Fibroblast of lung (primary cell): ENCODE measurements around the gene PPARG. TPM values are rescaled to one million over a fixed set of nuclear protein-coding genes. Genes with fewer than 3 reads are reported as not detected.

Experiments
- DNase-seq, 2 donors: peaks; one replicate each; pipeline versions ENCODE4 v3.0.0 to v3.0.0-alpha.2; 2010; ENCODE audit warnings: low read depth in 2 of 2
- H2AFZ ChIP-seq: 2 replicates; pipeline ENCODE4 v1.5.1; 2012; ENCODE audit warnings: low read length, control low read depth, inconsistent platforms
- H3K27ac ChIP-seq: 2 replicates; pipeline ENCODE4 v1.5.1; 2011; ENCODE audit warnings: low read length, control low read depth; ENCODE audit not compliant: insufficient read depth
- H3K27me3 ChIP-seq: 2 replicates; pipeline ENCODE4 v1.5.1; 2011; ENCODE audit warnings: mild to moderate bottlenecking, low read length; ENCODE audit not compliant: control insufficient read depth, insufficient read depth
- H3K36me3 ChIP-seq: 2 replicates; pipeline ENCODE4 v1.5.1; 2011; ENCODE audit warnings: low read length; ENCODE audit not compliant: control insufficient read depth, insufficient read depth
- H3K4me1 ChIP-seq: 2 replicates; pipeline ENCODE4 v1.5.1; 2011; ENCODE audit warnings: low read length; ENCODE audit not compliant: control insufficient read depth, insufficient read depth; ENCODE audit errors: extremely low read depth
- H3K4me2 ChIP-seq: 2 replicates; pipeline ENCODE4 v1.5.1; 2011; ENCODE audit warnings: low read length, control low read depth; ENCODE audit not compliant: insufficient read depth; ENCODE audit errors: extremely low read depth
- H3K4me3 ChIP-seq, 4 experiments: fragments of 200-600 bp in 1 of 4; sonication (generic) in 1 of 4; replicated peaks in 1 of 4; 2 replicates each; pipeline ENCODE4 v1.5.1; 2011 to 2016; ENCODE audit warnings: low read length in 4 of 4, low read depth in 3 of 4, mild to moderate bottlenecking in 3 of 4, control low read depth in 2 of 4, inconsistent platforms in 1 of 4, mixed read lengths in 1 of 4; ENCODE audit not compliant: insufficient read depth in 1 of 4; ENCODE audit errors: control extremely low read depth in 1 of 4
- H3K79me2 ChIP-seq: 2 replicates; pipeline ENCODE4 v1.5.1; 2012; ENCODE audit warnings: mild to moderate bottlenecking, low read length, inconsistent platforms; ENCODE audit not compliant: control insufficient read depth, insufficient read depth
- H3K9ac ChIP-seq: 2 replicates; pipeline ENCODE4 v1.5.1; 2011; ENCODE audit warnings: mild to moderate bottlenecking, low read length, control low read depth; ENCODE audit not compliant: insufficient read depth
- H3K9me3 ChIP-seq: 2 replicates; pipeline ENCODE4 v1.5.1; 2012; ENCODE audit warnings: low read depth, low read length; ENCODE audit not compliant: control insufficient read depth, insufficient read depth
- H4K20me1 ChIP-seq: 2 replicates; pipeline ENCODE4 v1.5.1; 2011; ENCODE audit warnings: low read length; ENCODE audit not compliant: control insufficient read depth, insufficient read depth; ENCODE audit errors: extremely low read depth
- EZH2 ChIP-seq: IDR thresholded peaks from 2 replicates; pipeline ENCODE4 v1.5.1; 2012; ENCODE audit warnings: low read length, control low read depth, mild to moderate bottlenecking; ENCODE audit errors: missing control alignments
- polyA minus RNA-seq: library from RNA; depleted of rRNA, polyadenylated mRNA; stranded (reverse); fragments of >200 nt; gene quantifications from 2 replicates; pipeline ENCODE4 v1.2.3, GENCODE V29; 2011; ENCODE audit warnings: low replicate concordance
- polyA plus RNA-seq, 2 donors: library from polyadenylated mRNA; depleted of rRNA in 1 of 2; stranded (reverse) in 1 of 2; unstranded in 1 of 2; fragments of >200 nt; gene quantifications; 2 replicates each; pipeline ENCODE4 v1.2.1, GENCODE V29; 2011 to 2012; ENCODE audit warnings: missing spikeins in 1 of 2
- total RNA-seq: library from RNA; depleted of rRNA; stranded (reverse); fragments of >200 nt; gene quantifications from 2 replicates; pipeline ENCODE4 v1.2.1, GENCODE V29; 2014
- TF ChIP-seq, protein P1 (sequence below), 2 donors: IDR thresholded peaks in 1 of 2; conservative IDR thresholded peaks in 1 of 2; 1 replicate in 1 of 2; 2 replicates in 1 of 2; pipeline ENCODE4 v1.5.1; 2011 to 2012; ENCODE audit warnings: low read length in 2 of 2, control low read depth in 1 of 2, inconsistent platforms in 1 of 2, low read depth in 1 of 2, mild to moderate bottlenecking in 1 of 2

Gene PPARG
- total RNA-seq (14.9 and 42.8 TPM in 2 replicates), polyA plus RNA-seq (32.8 and 37.2 TPM in 2 replicates), polyA minus RNA-seq (8.7 and 24.8 TPM in 2 replicates)
- 25.0 and 25.7 TPM in 2 replicates for polyA plus RNA-seq (2012)

DNA sequence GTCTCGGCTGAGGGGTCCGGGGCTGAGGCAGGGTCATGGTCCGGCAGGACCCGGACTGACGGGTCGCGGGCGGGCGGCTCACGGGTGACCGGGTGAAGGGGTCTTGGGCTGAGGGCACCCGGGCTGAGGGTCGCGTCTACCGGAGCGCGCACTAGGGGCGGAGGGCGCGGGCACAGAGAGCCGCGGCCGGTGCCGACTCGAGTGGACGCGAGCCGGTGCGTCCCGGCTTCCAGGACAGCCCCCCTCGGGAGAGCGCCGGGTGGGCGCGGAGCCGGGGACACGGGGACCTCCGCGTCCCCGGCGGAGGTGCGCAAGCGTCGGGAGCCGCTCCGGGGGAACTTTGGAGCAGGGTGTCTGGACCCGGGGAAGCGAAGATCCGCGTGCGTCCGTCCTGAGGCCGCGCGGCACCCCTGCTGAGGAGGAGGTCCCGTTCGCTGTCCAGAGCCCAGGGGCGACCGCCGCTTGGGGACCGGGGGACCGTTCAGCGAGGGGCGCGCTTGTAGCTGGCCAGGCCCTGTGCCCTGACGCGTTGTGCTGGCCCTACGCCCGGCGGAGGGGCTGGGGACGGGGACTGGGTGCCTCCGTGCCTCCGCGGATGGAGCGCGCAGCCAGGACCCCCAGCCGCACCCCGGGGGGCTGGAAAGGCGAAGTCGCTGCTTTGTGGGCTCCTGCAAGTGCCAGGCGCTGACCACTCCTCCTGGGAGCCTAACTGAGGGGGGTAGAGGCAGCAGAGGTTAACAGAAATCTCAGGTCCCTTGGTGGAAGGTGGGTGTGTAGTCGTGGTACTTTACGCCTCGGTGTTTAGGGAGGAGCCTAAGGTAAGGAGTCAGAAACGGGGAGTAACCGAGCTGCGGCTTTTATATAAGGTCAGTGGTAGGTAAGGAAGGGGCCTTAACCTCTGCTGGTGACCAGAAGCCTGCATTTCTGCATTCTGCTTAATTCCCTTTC lies at the start of gene PPARG:
TSS of gene PPARG (plus strand) at position 889 of the 948 bp plus-strand sequence. CDS start 90,642 bp downstream, outside the sequence.
- DNase-seq = peak; percentile 24 to 66
- peak within 1 kb of the TSS; percentile 52 for H3K27ac ChIP-seq
- H3K9ac ChIP-seq = peak within 1 kb of the TSS; percentile 75
- no peaks in the 10 kb centered on the region for H3K27me3 ChIP-seq
- H3K36me3 ChIP-seq = no peaks in the 10 kb centered on the region
- H3K79me2 ChIP-seq = peaks cover 6% of the 10 kb centered on the region
- TF ChIP-seq, protein P1, sequence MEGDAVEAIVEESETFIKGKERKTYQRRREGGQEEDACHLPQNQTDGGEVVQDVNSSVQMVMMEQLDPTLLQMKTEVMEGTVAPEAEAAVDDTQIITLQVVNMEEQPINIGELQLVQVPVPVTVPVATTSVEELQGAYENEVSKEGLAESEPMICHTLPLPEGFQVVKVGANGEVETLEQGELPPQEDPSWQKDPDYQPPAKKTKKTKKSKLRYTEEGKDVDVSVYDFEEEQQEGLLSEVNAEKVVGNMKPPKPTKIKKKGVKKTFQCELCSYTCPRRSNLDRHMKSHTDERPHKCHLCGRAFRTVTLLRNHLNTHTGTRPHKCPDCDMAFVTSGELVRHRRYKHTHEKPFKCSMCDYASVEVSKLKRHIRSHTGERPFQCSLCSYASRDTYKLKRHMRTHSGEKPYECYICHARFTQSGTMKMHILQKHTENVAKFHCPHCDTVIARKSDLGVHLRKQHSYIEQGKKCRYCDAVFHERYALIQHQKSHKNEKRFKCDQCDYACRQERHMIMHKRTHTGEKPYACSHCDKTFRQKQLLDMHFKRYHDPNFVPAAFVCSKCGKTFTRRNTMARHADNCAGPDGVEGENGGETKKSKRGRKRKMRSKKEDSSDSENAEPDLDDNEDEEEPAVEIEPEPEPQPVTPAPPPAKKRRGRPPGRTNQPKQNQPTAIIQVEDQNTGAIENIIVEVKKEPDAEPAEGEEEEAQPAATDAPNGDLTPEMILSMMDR (conservative IDR thresholded peaks at IDR 0.05 in 1 of 2, IDR thresholded peaks at IDR 0.05 in 1 of 2; ENCODE audit: low read depth in 1 of 2, low read length in 2 of 2) = no peak
- TF ChIP-seq EZH2 = peak; percentile 53
- peak within 1 kb of the TSS; percentile 12 for H2AFZ ChIP-seq
- no peaks in the 10 kb centered on the region for H3K9me3 ChIP-seq
- peak within 1 kb of the TSS; percentile 56 to 96 (median 76) for H3K4me3 ChIP-seq
- peak within 1 kb of the TSS; percentile 69 for H3K4me2 ChIP-seq
- peaks cover 3% of the 10 kb centered on the region for H3K4me1 ChIP-seq
- no peaks in the 10 kb centered on the region for H4K20me1 ChIP-seq

DNA sequence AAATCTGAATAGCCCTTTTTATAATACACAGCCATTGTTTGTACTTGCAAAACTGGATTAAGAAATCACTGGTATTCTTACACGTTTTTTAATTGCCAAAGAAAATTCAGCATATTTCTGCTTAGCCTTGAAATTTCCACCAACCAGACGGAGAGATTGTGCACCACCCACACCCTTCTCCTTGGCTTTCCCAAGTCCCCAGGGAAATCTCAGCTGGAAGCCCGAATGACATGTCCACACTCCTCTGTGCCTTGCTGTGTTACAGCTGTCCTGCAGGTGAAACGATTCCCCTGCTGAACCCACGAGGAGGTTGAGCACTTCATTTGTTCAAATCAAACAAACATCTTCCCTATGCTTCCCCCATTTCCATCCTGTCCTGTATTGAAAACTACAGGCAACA lies 49.6 kb upstream of the PPARG start:
- Histone ChIP-seq H3K79me2 (no peaks in the 10 kb centered on the region), H3K4me3 (no peak overlapping the region), H3K9ac (no peak overlapping the region), H4K20me1 (no peaks in the 10 kb centered on the region), H3K27me3 (peaks cover 5% of the 10 kb centered on the region), H3K36me3 (no peaks in the 10 kb centered on the region), H3K4me1 (peaks cover 8% of the 10 kb centered on the region), H3K9me3 (no peaks in the 10 kb centered on the region), H3K27ac (no peak overlapping the region), H3K4me2 (no peak overlapping the region), H2AFZ (no peak overlapping the region)
- peak in 1 of 2 donors; percentile 49 for DNase-seq
- TF ChIP-seq, protein P1 (conservative IDR thresholded peaks at IDR 0.05 in 1 of 2, IDR thresholded peaks at IDR 0.05 in 1 of 2; ENCODE audit: low read depth in 1 of 2, low read length in 2 of 2) = no peak

DNA sequence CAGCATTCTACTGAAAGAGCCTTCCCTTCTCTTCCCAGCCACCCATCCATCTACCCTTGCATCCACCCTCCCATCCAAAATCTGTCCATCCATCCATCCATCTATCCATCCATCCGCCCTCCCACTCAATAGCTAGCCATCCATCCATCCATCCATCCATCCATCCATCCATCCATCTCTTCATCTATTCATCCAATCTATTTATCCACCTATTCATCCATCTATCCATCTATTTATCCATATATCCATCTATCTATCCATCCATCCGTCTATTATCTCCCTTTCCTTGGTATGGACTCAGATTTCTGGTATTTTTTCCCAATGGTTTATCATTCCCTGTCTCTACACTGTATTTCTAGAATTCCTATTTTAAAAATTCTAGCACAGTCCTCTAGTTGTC lies 46.1 kb upstream of the PPARG start:
- Histone ChIP-seq H3K27ac (no peak overlapping the region), H3K9me3 (no peaks in the 10 kb centered on the region), H3K27me3 (peaks cover 5% of the 10 kb centered on the region), H3K4me3 (no peak overlapping the region), H2AFZ (no peak overlapping the region), H3K4me1 (no peaks in the 10 kb centered on the region), H3K79me2 (no peaks in the 10 kb centered on the region), H4K20me1 (no peaks in the 10 kb centered on the region), H3K4me2 (no peak overlapping the region), H3K36me3 (no peaks in the 10 kb centered on the region), H3K9ac (no peak overlapping the region)
- no peak for DNase-seq
- no peak for TF ChIP-seq EZH2
- TF ChIP-seq, protein P1 (conservative IDR thresholded peaks at IDR 0.05 in 1 of 2, IDR thresholded peaks at IDR 0.05 in 1 of 2; ENCODE audit: low read depth in 1 of 2, low read length in 2 of 2) = no peak
